IMR-90 (cell line): ENCODE measurements around the gene NSUN4.

ENCODE experiments used
- BHLHE40 ChIP-seq: fragments of 150-350 bp; IDR thresholded peaks from 2 replicates; pipeline ENCODE4 v1.6.1; 2016; ENCODE audit warnings: mild to moderate bottlenecking, low read depth, low read length
- CTCF ChIP-seq: conservative IDR thresholded peaks from 2 replicates; pipeline ENCODE4 v1.5.1; 2012; ENCODE audit warnings: mild to moderate bottlenecking, low read depth, low read length, improper control_type of control experiment
- ELK1 ChIP-seq: fragments of 150-350 bp; IDR thresholded peaks from 2 replicates; pipeline ENCODE4 v1.6.1; 2016; ENCODE audit warnings: low read depth, mild to moderate bottlenecking, low read length, moderate library complexity, borderline replicate concordance
- FOS ChIP-seq: fragments of 150-350 bp; IDR thresholded peaks from 2 replicates; pipeline ENCODE4 v1.6.1; 2016; ENCODE audit warnings: low read depth, low read length
- MAFK ChIP-seq: IDR thresholded peaks from 2 replicates; pipeline ENCODE4 v1.6.1; 2012; ENCODE audit warnings: low read depth, low read length, improper control_type of control experiment
- MAZ ChIP-seq: IDR thresholded peaks from 2 replicates; pipeline ENCODE4 v1.6.1; 2012; ENCODE audit warnings: low read depth, mild to moderate bottlenecking, low read length, improper control_type of control experiment, moderate library complexity, borderline replicate concordance
- MXI1 ChIP-seq: IDR thresholded peaks from 2 replicates; pipeline ENCODE4 v1.6.1; 2012; ENCODE audit warnings: low read depth, mild to moderate bottlenecking, low read length, moderate library complexity, borderline replicate concordance
- POLR2A ChIP-seq: IDR thresholded peaks from 2 replicates; pipeline ENCODE4 v1.6.1; 2012; ENCODE audit warnings: mild to moderate bottlenecking, low read depth, low read length
- RAD21 ChIP-seq: IDR thresholded peaks from 2 replicates; pipeline ENCODE4 v1.6.1; 2012; ENCODE audit warnings: low read length, improper control_type of control experiment
- RFX5 ChIP-seq: IDR thresholded peaks from 2 replicates; pipeline ENCODE4 v1.8.0; 2012; ENCODE audit warnings: low read depth, mild to moderate bottlenecking, low read length, moderate library complexity
- SMC3 ChIP-seq: fragments of 150-350 bp; IDR thresholded peaks from 2 replicates; pipeline ENCODE4 v1.6.1; 2016; ENCODE audit warnings: low read depth, mild to moderate bottlenecking, antibody characterized with exemption, low read length, moderate library complexity
- USF2 ChIP-seq: fragments of 150-350 bp; IDR thresholded peaks from 2 replicates; pipeline ENCODE4 v1.6.1; 2017; ENCODE audit warnings: mild to moderate bottlenecking, antibody characterized with exemption, low read length, low read depth

GRCh38 chr1:46317323-46317722 is 23.3 kb upstream of the NSUN4 start:
- TF ChIP-seq CTCF (no peak), POLR2A (no peak), SMC3 (no peak), RAD21 (no peak), MAZ (no peak), ELK1 (no peak), MXI1 (no peak), RFX5 (no peak), USF2 (no peak), FOS (no peak), BHLHE40 (no peak), MAFK (no peak)
